Calu3 (cell line): ENCODE measurements around the gene PDE3B. TPM values are rescaled to one million over a fixed set of nuclear protein-coding genes. Genes with fewer than 3 reads are reported as not detected.
A peak's percentile ranks its signal among the peaks of the same experiment; 100 is the strongest.

Source experiments
- BruUV-seq: library from RNA; stranded (reverse); fragments of 400-500 nt; replicated peaks from 2 replicates; lab custom pipeline; 2021; lab: Mats Ljungman, UMichigan
- CTCF ChIA-PET: fragments of 300-600 bp; sonication (Branson Sonifier 250); formaldehyde crosslinking; loops from one replicate; lab custom pipeline; 2022; ENCODE audit warnings: antibody characterized with exemption; lab: Charles Lee
- DNase-seq: peaks from one replicate; pipeline ENCODE4 v3.0.0; 2022
- H3K27ac Mint-ChIP-seq: one replicate; pipeline ENCODE4 v1.8.0; 2022; ENCODE audit warnings: mixed read lengths; ENCODE audit not compliant: unreplicated experiment
- H3K27me3 Mint-ChIP-seq: one replicate; pipeline ENCODE4 v1.8.0; 2022; ENCODE audit warnings: mixed read lengths; ENCODE audit not compliant: unreplicated experiment
- H3K36me3 Mint-ChIP-seq: one replicate; pipeline ENCODE4 v1.8.0; 2022; ENCODE audit warnings: mild to moderate bottlenecking, moderate library complexity, mixed read lengths; ENCODE audit not compliant: insufficient read depth, unreplicated experiment
- H3K4me1 Mint-ChIP-seq: one replicate; pipeline ENCODE4 v1.8.0; 2022; ENCODE audit warnings: mild to moderate bottlenecking, low read depth, mixed read lengths; ENCODE audit not compliant: unreplicated experiment
- H3K4me3 Mint-ChIP-seq: one replicate; pipeline ENCODE4 v1.8.0; 2022; ENCODE audit warnings: mild to moderate bottlenecking, low read depth, moderate library complexity, mixed read lengths; ENCODE audit not compliant: unreplicated experiment
- H3K9me3 Mint-ChIP-seq: one replicate; pipeline ENCODE4 v1.8.0; 2022; ENCODE audit warnings: low read depth, mixed read lengths; ENCODE audit not compliant: unreplicated experiment
- CTCF ChIP-seq: fragments of 200-600 bp; IDR thresholded peaks from one replicate; pipeline ENCODE4 v1.8.0; 2022; ENCODE audit warnings: antibody characterized with exemption; ENCODE audit not compliant: unreplicated experiment
- intact Hi-C: fragments of 100-400 bp; cut with micrococcal nuclease; formaldehyde crosslinking; loops from one replicate; pipeline ENCODE4 v1.10.0; 2022; ENCODE audit not compliant: unreplicated experiment
- total RNA-seq: library from RNA; stranded (reverse); gene quantifications from 2 replicates; pipeline ENCODE4 v1.2.3, GENCODE V29; 2022

Gene PDE3B
- total RNA-seq, 1 experiment from 2014 or later = 4.5 TPM

- Mint-ChIP-seq H3K27ac (peak overlapping the region; percentile 2), H3K36me3 (no peaks in the 10 kb centered on the region), H3K4me3 (no peak overlapping the region), H3K27me3 (no peaks in the 10 kb centered on the region), H3K4me1 (peaks cover 6% of the 10 kb centered on the region), H3K9me3 (no peaks in the 10 kb centered on the region)
- no peak for TF ChIP-seq CTCF
- CTCF ChIA-PET = interaction anchor here (1.1 kb wide), 1 partner anchor 123 kb away, joined by 3 read pairs; no protein-coding TSS in a partner anchor
- intact Hi-C loops = no loop called here
- BruUV-seq = no TSS peak
- DNase-seq = no peak
Observed at GRCh38 chr11:14852571-14853177, 209.1 kb downstream of the PDE3B start.

- DNase-seq = no peak
- CTCF ChIA-PET = no interaction called here
- TF ChIP-seq CTCF = no peak
- peaks cover 6% of the 10 kb centered on the region for H3K4me1 Mint-ChIP-seq
- BruUV-seq = no TSS peak
- intact Hi-C loops = no loop called here
- no peaks in the 10 kb centered on the region for H3K36me3 Mint-ChIP-seq
- no peak overlapping the region for H3K27ac Mint-ChIP-seq
- H3K9me3 Mint-ChIP-seq = no peaks in the 10 kb centered on the region
- H3K27me3 Mint-ChIP-seq = no peaks in the 10 kb centered on the region
- no peak overlapping the region for H3K4me3 Mint-ChIP-seq
Observed at GRCh38 chr11:14854057-14854456, 210.5 kb downstream of the PDE3B start.

GRCh38 chr11:14855890-14856289 lies 212.3 kb downstream of the PDE3B start:
- no peaks in the 10 kb centered on the region for H3K27me3 Mint-ChIP-seq
- CTCF ChIA-PET = no interaction called here

GRCh38 chr11:14857621-14858020 lies 214.0 kb downstream of the PDE3B start:
- CTCF ChIA-PET = interaction anchor here (0.7 kb wide), 1 partner anchor 34 kb away, joined by 5 read pairs; the partner anchor contains the start of gene CYP2R1
- no peak for DNase-seq

More at GRCh38 chr11:14855890-14856289, 212.3 kb downstream of the PDE3B start:
- no peak for DNase-seq
- peaks cover 6% of the 10 kb centered on the region for H3K4me1 Mint-ChIP-seq
- no peak for TF ChIP-seq CTCF
- no TSS peak for BruUV-seq
- H3K27ac Mint-ChIP-seq = no peak overlapping the region
- no peaks in the 10 kb centered on the region for H3K9me3 Mint-ChIP-seq
- no peak overlapping the region for H3K4me3 Mint-ChIP-seq
- no peaks in the 10 kb centered on the region for H3K36me3 Mint-ChIP-seq
- intact Hi-C loops = no loop called here

More at GRCh38 chr11:14857621-14858020, 214.0 kb downstream of the PDE3B start:
- intact Hi-C loops = no loop called here
- Mint-ChIP-seq H3K4me3 (no peak overlapping the region), H3K27ac (no peak overlapping the region), H3K4me1 (peaks cover 15% of the 10 kb centered on the region), H3K9me3 (no peaks in the 10 kb centered on the region), H3K27me3 (no peaks in the 10 kb centered on the region), H3K36me3 (no peaks in the 10 kb centered on the region)
- TF ChIP-seq CTCF = no peak
- BruUV-seq = no TSS peak
